ENCODE results near the gene ANGPTL2. TPM values are rescaled to one million over a fixed set of nuclear protein-coding genes. Genes with fewer than 3 reads are reported as not detected.

Gene ANGPTL2
- total and polyA plus RNA-seq, 9 of the 15 experiments (the other 6 are each of a cell fraction or from before 2014, with no cell fraction given): not detected

- no peak for TF ChIP-seq UBTF (IDR thresholded peaks at IDR 0.05; ENCODE audit: borderline replicate concordance in 1 of 2, low read depth in 2 of 2, low read length in 2 of 2)
- TF ChIP-seq NCOA6 (IDR thresholded peaks at IDR 0.05): no peak
- TF ChIP-seq SRSF1 (IDR thresholded peaks at IDR 0.05; ENCODE audit: low read depth, low read length): no peak
- no peak for TF ChIP-seq MEF2D (tag; conservative IDR thresholded peaks at IDR 0.05; ENCODE audit: low read depth)
- no peak for TF ChIP-seq ZNF143 (CRISPR knock-in tag; IDR thresholded peaks at IDR 0.05)
- TF ChIP-seq ARID2 (IDR thresholded peaks at IDR 0.05): no peak
- TF ChIP-seq MIER1 (IDR thresholded peaks at IDR 0.05; ENCODE audit: low read depth): no peak
- Histone ChIP-seq H3K79me2 (ENCODE audit: control insufficient read depth, insufficient read depth, low read length) (no peaks in the 10 kb centered on the region), H3K9ac (ENCODE audit: insufficient read depth in 1 of 2, low read depth in 2 of 2, low read length in 2 of 2) (no peak overlapping the region), H2AFZ (ENCODE audit: low read depth, low read length) (no peak overlapping the region), H3K27ac (ENCODE audit: extremely low read depth, low read depth, low read length) (no peak overlapping the region), H3K4me2 (ENCODE audit: insufficient read depth, low read length) (no peak overlapping the region), H3K4me1 (replicated peaks in 1 of 2; ENCODE audit: control insufficient read depth in 2 of 2, insufficient read depth in 2 of 2, low read length in 2 of 2) (no peaks in the 10 kb centered on the region; a peak in 2 of 5 replicates), H3K27me3 (ENCODE audit: control insufficient read depth in 2 of 2, insufficient read depth in 2 of 2, low read length in 2 of 2) (peaks cover 21 to 65% of the 10 kb centered on the region in 2 experiments), H4K20me1 (replicated peaks; ENCODE audit: control insufficient read depth, insufficient read depth, low read length) (no peaks in the 10 kb centered on the region; the same call in 1 of the 2 replicates), H3K36me3 (ENCODE audit: control insufficient read depth, insufficient read depth, low read length) (no peaks in the 10 kb centered on the region), H3K9me3 (replicated peaks; ENCODE audit: control insufficient read depth, insufficient read depth, low read depth, low read length) (no peaks in the 10 kb centered on the region), H3K4me3 (no peak overlapping the region), H3K9me1 (ENCODE audit: control insufficient read depth, insufficient read depth, low read length) (no peaks in the 10 kb centered on the region)
- intact Hi-C loops (cut with micrococcal nuclease): no loop called here
- ChIA-PET CTCF (ENCODE audit: low intra/inter-chr PET ratio) (no interaction called here), POLR2A (interaction anchor here (1.0 to 1.7 kb wide), 2 partner anchors 12 to 25 kb away, joined by 4 to 5 read pairs; no protein-coding TSS in a partner anchor)
- in situ Hi-C loops (cut with MboI): no loop called here
- DNase-seq (ENCODE audit: extremely low read depth in 1 of 4, low spot score in 3 of 4): no peak
- no TSS peak for BruUV-seq (replicated peaks)
- no peak for ATAC-seq
- no peak for FAIRE-seq
- 2% methylated on average over 6 of the region's 6 CpGs for WGBS (ENCODE audit: insufficient coverage, low coverage, missing lambda C conversion rate)
Observed at GRCh38 chr9:127140181-127140580, 17.7 kb upstream of the ANGPTL2 start.

Measured in K562 (cell line).